ENCODE results near the gene SCD. TPM values are rescaled to one million over a fixed set of nuclear protein-coding genes. Genes with fewer than 3 reads are reported as not detected.

Gene SCD
- total RNA-seq, 2 donors from 2014 or later = 159 to 513 TPM

DNA sequence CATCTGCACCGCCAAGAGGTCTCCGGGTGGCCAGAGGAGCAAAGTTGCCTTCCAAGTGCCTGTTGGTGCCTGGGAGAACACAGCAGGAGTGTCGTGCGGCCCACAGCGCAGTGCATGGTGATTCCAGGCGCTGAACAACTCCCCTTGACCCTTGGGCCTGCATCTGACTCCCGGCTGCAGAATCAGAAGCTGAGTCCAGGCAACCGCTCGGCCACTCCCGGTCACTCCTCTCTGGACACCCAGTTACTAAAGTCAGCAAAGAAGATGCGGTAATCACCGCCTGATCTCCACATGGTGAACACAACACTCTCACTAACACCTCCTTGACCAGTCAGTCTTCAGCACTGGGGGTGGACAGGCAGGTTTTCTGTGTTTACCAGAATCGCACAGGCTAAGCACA lies 35.5 kb downstream of the SCD start:
- TF ChIP-seq, protein P1, sequence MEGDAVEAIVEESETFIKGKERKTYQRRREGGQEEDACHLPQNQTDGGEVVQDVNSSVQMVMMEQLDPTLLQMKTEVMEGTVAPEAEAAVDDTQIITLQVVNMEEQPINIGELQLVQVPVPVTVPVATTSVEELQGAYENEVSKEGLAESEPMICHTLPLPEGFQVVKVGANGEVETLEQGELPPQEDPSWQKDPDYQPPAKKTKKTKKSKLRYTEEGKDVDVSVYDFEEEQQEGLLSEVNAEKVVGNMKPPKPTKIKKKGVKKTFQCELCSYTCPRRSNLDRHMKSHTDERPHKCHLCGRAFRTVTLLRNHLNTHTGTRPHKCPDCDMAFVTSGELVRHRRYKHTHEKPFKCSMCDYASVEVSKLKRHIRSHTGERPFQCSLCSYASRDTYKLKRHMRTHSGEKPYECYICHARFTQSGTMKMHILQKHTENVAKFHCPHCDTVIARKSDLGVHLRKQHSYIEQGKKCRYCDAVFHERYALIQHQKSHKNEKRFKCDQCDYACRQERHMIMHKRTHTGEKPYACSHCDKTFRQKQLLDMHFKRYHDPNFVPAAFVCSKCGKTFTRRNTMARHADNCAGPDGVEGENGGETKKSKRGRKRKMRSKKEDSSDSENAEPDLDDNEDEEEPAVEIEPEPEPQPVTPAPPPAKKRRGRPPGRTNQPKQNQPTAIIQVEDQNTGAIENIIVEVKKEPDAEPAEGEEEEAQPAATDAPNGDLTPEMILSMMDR (IDR thresholded peaks at IDR 0.05) = no peak
- no peak overlapping the region for H3K27ac ChIP-seq
- intact Hi-C loops (cut with DNase I) = no loop called here
- no peak overlapping the region for H3K4me3 ChIP-seq
- H3K4me1 ChIP-seq = no peaks in the 10 kb centered on the region
- no peaks in the 10 kb centered on the region for H3K36me3 ChIP-seq
- no peak for DNase-seq
- H3K27me3 ChIP-seq = no peaks in the 10 kb centered on the region
- H3K9me3 ChIP-seq = no peaks in the 10 kb centered on the region
- H3K9ac ChIP-seq (ENCODE audit: low read depth in 2 of 2, low read length in 2 of 2) = no peak overlapping the region

DNA sequence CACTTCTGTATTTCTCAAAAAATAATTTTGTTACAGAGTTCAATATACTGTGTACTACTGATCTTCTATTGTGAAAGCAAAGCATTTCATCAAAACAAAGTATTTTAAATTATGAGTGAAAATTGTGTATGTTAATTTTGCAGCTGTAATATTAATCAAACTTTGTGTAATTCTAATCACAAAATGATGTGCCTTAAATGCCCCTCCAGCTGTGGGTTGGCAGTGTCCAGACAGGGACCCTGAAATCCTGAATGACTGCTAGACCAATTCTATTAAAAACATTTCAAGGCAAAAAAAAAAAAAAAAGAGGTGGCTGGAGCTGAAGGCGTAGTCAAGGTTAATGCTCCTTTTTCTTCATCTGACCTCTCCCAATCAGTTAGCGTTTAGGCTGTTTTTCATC lies 36.2 kb downstream of the SCD start:
- Histone ChIP-seq H3K27me3 (no peaks in the 10 kb centered on the region), H3K4me3 (no peak overlapping the region), H3K27ac (no peak overlapping the region), H3K36me3 (no peaks in the 10 kb centered on the region), H3K9ac (ENCODE audit: low read depth in 2 of 2, low read length in 2 of 2) (no peak overlapping the region), H3K4me1 (no peaks in the 10 kb centered on the region), H3K9me3 (no peaks in the 10 kb centered on the region)
- intact Hi-C loops (cut with DNase I) = no loop called here
- no peak for DNase-seq
- TF ChIP-seq, protein P1 (IDR thresholded peaks at IDR 0.05) = no peak

DNA sequence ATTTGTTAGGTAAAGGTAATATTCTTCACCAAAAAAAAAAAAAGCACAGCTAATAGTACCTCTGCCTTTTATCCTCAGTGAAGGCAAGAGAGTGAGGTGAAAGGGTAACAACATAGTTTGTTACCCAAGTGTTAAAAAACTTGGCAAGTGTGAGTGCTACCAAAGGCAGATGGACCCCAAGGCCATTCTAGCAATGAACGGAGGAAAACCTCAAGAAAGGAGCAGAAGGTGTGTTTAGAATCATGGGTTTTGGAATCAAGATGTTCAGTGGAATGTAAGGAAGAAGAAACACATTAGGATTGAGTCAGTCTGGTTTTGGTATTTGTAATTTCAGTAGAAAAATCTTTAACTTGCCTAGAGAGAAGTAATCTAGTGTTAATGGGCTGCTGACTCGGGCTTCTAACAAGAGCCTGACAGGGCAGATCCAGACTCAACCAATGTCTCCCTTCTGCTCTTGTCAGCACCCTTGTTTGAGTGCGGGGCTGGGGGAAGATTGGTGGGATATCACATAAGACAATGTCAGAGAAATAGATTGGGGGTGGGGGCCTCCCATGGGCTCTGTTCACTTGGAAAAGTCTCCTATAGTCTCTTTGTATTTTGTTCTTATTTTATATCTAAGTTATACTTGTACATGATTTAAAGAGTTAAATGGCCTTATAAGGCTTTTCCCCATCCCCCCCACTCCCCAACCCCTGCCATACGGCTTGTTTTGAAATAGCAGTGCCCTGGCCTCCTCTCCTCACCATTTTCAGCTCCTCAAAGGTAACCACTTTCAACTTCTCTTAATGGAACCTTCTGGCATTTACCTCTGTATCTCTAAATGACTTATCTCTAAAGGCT lies 44.4 kb downstream of the SCD start:
- DNase-seq = no peak
- H3K9me3 ChIP-seq = no peaks in the 10 kb centered on the region
- H3K9ac ChIP-seq (ENCODE audit: low read depth in 2 of 2, low read length in 2 of 2) = no peak overlapping the region
- H3K4me1 ChIP-seq = no peaks in the 10 kb centered on the region
- no peak overlapping the region for H3K27ac ChIP-seq
- H3K36me3 ChIP-seq = no peaks in the 10 kb centered on the region
- H3K27me3 ChIP-seq = no peaks in the 10 kb centered on the region
- H3K4me3 ChIP-seq = no peak overlapping the region
- TF ChIP-seq, protein P1 (IDR thresholded peaks at IDR 0.05) = no peak
- intact Hi-C loops (cut with DNase I) = no loop called here

DNA sequence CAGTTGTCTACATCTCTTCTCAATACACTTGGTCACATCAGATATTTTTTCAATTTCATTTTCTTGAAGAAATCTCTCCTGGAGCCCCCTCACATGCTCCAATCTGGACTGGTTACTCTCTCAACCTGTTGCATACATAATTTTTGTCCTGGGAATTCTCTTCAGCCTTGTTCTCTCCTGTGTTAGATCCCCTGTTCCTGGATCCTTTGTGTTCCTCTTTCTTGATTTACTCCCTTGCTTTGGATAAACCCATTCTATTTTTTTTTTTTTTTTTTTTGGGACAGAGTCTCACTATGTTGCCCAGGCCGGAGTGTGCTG lies 45.6 kb downstream of the SCD start:
- Histone ChIP-seq H3K27ac (no peak overlapping the region), H3K4me1 (no peaks in the 10 kb centered on the region), H3K9ac (ENCODE audit: low read depth in 2 of 2, low read length in 2 of 2) (no peak overlapping the region), H3K4me3 (no peak overlapping the region), H3K36me3 (no peaks in the 10 kb centered on the region), H3K9me3 (no peaks in the 10 kb centered on the region), H3K27me3 (no peaks in the 10 kb centered on the region)
- TF ChIP-seq, protein P1 (IDR thresholded peaks at IDR 0.05) = no peak
- intact Hi-C loops (cut with DNase I) = no loop called here
- DNase-seq = no peak

DNA sequence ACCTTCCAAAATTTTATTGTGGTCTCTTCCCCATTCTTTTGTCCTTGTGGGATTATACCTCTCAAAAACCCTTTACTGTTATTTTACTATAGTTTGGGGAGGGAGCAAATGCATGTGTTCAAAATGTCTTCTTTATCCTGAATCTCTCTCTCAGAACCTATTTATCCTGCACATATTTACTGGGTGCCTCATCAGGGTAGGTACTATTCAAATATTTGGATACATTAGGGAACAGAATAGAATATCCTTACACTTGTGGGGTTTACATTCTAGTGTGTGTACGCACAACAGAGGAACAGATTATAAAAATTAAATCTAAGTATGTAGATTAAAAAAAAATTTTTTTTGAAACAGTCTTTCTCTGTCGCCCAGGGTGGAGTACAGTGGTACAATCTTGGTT lies 48.6 kb downstream of the SCD start:
- no peak overlapping the region for H3K27ac ChIP-seq

More for the DNA sequence above, 48.6 kb downstream of the SCD start:
- Histone ChIP-seq H3K9me3 (no peaks in the 10 kb centered on the region), H3K36me3 (no peaks in the 10 kb centered on the region), H3K4me3 (no peak overlapping the region), H3K4me1 (no peaks in the 10 kb centered on the region), H3K9ac (ENCODE audit: low read depth in 2 of 2, low read length in 2 of 2) (no peak overlapping the region), H3K27me3 (no peaks in the 10 kb centered on the region)
- TF ChIP-seq, protein P1 (IDR thresholded peaks at IDR 0.05) = no peak
- DNase-seq = no peak
- intact Hi-C loops (cut with DNase I) = no loop called here

All from colonic mucosa (tissue), 4 donors.